ENCODE data around the gene COX7B2.

DNA sequence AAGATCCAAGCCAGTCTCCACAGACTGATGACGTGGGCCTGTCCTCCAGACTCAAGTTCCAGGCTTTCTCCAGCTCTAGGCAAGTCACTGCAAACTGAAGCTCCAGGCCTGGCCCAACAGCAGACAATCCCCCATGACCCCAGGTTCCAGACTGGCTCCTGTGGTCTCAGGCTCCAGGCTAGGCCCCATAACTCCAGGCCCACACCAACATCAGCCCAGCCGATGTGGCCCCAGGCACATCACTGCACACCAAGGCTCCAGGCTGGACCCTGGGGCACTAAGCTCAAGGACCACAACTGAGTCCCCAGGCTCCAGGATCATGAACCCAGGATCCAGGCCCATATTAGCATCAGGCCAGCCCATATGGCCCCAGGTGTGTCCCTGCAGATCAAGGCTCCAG lies 143.6 kb downstream of the COX7B2 start:
- TF ChIP-seq JUN (IDR thresholded peaks at IDR 0.05) (no peak), POLR2A (IDR thresholded peaks at IDR 0.05; ENCODE audit: low read length) (no peak), HOXA7 (CRISPR knock-in tag; IDR thresholded peaks at IDR 0.05) (no peak), RCOR1 (IDR thresholded peaks at IDR 0.05; ENCODE audit: low read depth, low read length) (no peak), MAZ (IDR thresholded peaks at IDR 0.05; ENCODE audit: borderline replicate concordance, low read depth, low read length) (no peak), ZC3H11A (IDR thresholded peaks at IDR 0.05) (no peak)
- TF ChIP-seq, protein P1, sequence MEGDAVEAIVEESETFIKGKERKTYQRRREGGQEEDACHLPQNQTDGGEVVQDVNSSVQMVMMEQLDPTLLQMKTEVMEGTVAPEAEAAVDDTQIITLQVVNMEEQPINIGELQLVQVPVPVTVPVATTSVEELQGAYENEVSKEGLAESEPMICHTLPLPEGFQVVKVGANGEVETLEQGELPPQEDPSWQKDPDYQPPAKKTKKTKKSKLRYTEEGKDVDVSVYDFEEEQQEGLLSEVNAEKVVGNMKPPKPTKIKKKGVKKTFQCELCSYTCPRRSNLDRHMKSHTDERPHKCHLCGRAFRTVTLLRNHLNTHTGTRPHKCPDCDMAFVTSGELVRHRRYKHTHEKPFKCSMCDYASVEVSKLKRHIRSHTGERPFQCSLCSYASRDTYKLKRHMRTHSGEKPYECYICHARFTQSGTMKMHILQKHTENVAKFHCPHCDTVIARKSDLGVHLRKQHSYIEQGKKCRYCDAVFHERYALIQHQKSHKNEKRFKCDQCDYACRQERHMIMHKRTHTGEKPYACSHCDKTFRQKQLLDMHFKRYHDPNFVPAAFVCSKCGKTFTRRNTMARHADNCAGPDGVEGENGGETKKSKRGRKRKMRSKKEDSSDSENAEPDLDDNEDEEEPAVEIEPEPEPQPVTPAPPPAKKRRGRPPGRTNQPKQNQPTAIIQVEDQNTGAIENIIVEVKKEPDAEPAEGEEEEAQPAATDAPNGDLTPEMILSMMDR (IDR thresholded peaks at IDR 0.05), result no peak
- TF ChIP-seq, protein P2, sequence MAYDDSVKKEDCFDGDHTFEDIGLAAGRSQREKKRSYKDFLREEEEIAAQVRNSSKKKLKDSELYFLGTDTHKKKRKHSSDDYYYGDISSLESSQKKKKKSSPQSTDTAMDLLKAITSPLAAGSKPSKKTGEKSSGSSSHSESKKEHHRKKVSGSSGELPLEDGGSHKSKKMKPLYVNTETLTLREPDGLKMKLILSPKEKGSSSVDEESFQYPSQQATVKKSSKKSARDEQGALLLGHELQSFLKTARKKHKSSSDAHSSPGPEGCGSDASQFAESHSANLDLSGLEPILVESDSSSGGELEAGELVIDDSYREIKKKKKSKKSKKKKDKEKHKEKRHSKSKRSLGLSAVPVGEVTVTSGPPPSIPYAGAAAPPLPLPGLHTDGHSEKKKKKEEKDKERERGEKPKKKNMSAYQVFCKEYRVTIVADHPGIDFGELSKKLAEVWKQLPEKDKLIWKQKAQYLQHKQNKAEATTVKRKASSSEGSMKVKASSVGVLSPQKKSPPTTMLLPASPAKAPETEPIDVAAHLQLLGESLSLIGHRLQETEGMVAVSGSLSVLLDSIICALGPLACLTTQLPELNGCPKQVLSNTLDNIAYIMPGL (CRISPR knock-in tag; IDR thresholded peaks at IDR 0.05; ENCODE audit: borderline replicate concordance), result no peak
- TF ChIP-seq, protein P3, sequence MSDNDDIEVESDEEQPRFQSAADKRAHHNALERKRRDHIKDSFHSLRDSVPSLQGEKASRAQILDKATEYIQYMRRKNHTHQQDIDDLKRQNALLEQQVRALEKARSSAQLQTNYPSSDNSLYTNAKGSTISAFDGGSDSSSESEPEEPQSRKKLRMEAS (IDR thresholded peaks at IDR 0.05), result no peak
